SH-SY5Y (cell line): ENCODE data around the gene SLC25A36.

Experiments used
- GATA2 ChIP-seq: IDR thresholded peaks from 2 replicates; pipeline ENCODE4 v1.6.1; 2011; ENCODE audit warnings: mild to moderate bottlenecking, low read depth, low read length
- GATA3 ChIP-seq: IDR thresholded peaks from 2 replicates; pipeline ENCODE4 v1.6.1; 2011; ENCODE audit warnings: low read depth, mild to moderate bottlenecking, low read length, moderate library complexity

GRCh38 chr3:140913728-140914127 lies 27.9 kb upstream of the SLC25A36 start:
- TF ChIP-seq GATA2, result no peak
- no peak for TF ChIP-seq GATA3
